ENCODE measurements around the gene NUTF2.

DNA sequence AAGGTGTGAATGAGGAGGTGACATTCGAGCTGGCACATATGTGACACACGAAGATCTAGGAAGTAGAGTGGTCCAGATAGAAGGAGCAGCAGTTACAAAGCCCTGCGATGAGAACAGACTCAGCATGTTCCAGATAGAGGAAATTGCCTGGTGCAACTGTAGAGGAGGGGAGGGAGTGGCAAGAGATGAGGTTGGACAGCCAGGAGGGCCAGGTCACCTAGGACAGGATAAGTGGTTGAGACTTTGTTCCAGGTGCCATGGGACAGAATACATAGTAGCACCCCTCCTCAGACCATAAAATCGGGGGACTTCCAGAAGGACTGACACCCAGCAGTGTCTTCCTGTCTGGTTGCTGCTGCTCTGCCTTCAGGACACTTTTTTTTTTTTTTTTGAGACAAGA is 11.8 kb downstream of the NUTF2 start:
- TF ChIP-seq, protein P1, sequence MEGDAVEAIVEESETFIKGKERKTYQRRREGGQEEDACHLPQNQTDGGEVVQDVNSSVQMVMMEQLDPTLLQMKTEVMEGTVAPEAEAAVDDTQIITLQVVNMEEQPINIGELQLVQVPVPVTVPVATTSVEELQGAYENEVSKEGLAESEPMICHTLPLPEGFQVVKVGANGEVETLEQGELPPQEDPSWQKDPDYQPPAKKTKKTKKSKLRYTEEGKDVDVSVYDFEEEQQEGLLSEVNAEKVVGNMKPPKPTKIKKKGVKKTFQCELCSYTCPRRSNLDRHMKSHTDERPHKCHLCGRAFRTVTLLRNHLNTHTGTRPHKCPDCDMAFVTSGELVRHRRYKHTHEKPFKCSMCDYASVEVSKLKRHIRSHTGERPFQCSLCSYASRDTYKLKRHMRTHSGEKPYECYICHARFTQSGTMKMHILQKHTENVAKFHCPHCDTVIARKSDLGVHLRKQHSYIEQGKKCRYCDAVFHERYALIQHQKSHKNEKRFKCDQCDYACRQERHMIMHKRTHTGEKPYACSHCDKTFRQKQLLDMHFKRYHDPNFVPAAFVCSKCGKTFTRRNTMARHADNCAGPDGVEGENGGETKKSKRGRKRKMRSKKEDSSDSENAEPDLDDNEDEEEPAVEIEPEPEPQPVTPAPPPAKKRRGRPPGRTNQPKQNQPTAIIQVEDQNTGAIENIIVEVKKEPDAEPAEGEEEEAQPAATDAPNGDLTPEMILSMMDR (IDR thresholded peaks at IDR 0.05 in 2 of 3, conservative IDR thresholded peaks at IDR 0.05 in 1 of 3; ENCODE audit: borderline replicate concordance in 1 of 3, insufficient read depth in 1 of 3, low read depth in 2 of 3, low read length in 2 of 3) = no peak
- TF ChIP-seq, protein P2, sequence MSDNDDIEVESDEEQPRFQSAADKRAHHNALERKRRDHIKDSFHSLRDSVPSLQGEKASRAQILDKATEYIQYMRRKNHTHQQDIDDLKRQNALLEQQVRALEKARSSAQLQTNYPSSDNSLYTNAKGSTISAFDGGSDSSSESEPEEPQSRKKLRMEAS (IDR thresholded peaks at IDR 0.05) = no peak
- TF ChIP-seq RAD21 (IDR thresholded peaks at IDR 0.05; ENCODE audit: low read depth) (no peak), JUND (IDR thresholded peaks at IDR 0.05) (no peak)
